GM12874 (cell line): ENCODE measurements around the gene ARMC7.

Experiments
- CTCF ChIP-seq: IDR thresholded peaks from 2 replicates; pipeline ENCODE4 v1.5.1; 2011; ENCODE audit warnings: low read depth, mild to moderate bottlenecking, control low read depth, low read length, moderate library complexity; ENCODE audit not compliant: insufficient read depth

The ARMC7 gene

GRCh38 chr17:75118307-75118706, 8.5 kb downstream of the ARMC7 start:
- TF ChIP-seq CTCF, result no peak

DNA sequence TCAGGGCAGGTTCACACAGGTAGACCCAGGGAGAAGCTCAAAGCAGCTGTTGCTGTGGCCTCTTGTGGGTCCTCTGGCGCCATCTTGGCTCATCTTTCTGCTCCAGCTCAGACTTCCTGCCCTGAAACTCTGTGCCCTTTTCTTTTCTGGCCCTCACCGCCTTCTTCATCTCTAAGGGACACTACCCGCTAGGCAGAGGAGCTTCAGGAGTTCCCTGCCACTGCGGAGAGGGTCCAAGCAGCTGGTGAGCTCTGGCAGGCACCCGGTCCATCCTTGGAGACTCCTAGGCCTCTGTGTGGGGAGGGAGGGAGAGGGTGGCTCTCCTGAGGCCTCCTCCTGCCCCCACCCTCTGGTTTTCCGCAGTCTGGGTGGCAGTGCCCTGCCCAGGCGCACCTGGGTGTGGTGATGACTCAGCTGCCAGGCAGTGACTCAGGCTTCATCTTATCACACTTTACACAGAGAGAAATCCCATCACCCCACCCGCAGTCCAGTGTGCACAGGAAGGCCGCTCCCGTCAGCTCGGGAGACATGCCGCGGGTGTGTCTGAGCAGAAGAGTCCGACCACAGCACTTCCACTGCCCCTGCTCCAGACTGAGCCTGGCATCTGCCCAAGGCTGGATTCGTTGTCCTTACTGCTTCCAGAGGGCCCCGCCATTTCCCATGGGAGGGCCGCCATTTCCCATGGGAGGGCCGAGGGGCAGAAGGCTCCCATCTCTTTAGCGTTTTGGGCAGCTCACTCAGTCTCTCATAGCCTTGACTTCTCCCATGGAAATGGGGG, 14.5 kb downstream of the ARMC7 start:
- TF ChIP-seq CTCF, result no peak

DNA sequence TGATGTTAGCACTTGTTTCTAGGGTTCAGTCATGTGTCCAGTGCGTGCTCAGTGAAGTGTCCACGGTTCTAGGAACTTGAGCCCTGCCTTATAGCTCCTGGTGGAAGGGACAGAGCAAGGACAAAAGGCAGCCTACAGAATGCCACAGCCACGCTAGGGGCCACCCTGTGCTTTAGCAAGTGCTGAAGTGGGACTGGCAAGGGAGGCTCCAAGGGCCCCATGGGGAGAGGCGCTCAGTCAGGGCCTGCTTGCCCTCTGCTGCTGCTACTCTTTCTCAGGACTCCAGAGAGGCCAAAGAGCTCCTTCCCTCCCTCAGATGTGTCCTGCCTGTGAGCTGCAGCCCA, 15.0 kb downstream of the ARMC7 start:
- TF ChIP-seq CTCF, result no peak

DNA sequence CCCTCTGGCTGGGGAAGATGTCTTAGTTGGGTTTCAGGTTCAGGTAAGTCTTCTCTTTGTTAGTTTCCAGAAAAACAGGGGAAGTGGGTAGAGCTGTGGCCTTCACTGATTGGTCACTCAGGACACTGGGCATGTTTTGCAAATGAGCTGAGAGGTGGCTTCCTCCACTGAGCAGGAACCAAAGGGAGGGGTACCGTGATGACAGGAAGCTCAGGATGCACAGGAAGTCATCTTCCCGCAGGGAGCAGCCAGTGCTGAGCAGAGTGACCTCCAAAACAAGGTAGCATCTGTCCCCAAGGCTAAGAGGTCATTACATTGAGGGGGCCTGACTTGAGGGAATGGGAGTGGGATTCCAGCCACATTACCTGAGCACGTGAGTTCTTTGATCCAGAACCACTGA, 16.2 kb downstream of the ARMC7 start:
- TF ChIP-seq CTCF, result no peak

GRCh38 chr17:75126954-75127353, 17.2 kb downstream of the ARMC7 start:
- TF ChIP-seq CTCF, result no peak

DNA sequence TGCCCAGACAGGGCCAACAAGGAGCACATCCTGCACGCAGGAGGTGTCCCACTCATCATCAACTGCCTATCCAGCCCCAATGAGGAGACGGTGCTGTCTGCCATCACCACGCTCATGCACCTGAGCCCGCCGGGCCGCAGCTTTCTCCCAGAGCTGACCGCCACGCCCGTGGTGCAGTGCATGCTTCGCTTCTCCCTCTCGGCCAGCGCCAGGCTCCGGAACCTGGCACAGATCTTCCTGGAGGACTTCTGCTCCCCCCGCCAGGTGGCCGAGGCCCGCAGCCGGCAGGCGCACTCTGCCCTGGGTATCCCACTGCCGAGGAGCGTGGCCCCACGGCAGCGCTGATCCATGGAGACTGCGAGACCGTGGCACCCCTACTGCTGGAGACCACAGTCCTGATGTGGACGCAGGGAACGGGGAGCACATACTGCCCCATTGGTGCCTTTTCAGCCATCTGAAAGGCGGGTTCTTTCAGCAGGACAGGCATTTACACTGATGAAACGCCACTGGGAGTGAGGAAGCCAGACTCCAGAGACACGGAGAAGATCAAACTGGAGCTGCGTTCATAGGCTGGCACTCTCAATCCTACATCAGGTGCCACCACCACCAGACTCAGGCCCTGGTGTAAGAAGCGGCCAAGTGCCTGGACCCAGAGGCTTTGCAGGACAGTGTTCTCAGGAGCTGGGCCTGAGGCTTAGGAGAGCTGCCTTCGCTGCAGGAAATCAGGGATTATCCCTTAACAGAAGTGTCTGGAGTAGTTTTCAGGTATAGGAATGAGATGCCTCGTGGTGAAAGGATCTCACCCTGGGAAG, 19.1 kb downstream of the ARMC7 start:
- TF ChIP-seq CTCF, result no peak

DNA sequence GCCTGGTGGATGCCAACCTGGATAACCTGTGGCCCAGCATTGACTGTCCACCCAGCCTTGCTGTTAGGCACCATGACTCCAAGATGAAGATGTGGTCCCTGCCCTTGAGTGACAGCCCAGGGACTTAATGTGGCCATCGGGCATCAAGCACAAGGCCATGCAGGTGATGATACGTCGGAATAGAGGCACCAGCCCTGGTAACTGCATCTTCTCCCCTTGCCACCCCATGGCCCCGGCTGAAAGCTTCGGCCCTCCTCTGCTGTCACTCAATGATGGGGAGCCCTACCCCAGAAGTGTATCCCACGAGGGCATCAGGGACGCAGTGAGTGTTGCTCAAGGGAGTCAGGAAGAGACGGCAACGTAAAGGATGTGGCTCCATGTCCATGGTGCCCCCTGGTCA, 19.8 kb downstream of the ARMC7 start:
- TF ChIP-seq CTCF, result no peak
